ENCODE data around the gene CLNS1A. TPM values are rescaled to one million over a fixed set of nuclear protein-coding genes. Genes with fewer than 3 reads are reported as not detected.

The CLNS1A gene
- total and polyA plus RNA-seq, 9 of the 15 experiments (the other 6 are each of a cell fraction or from before 2014, with no cell fraction given): 146 to 472 (median 345) TPM

DNA sequence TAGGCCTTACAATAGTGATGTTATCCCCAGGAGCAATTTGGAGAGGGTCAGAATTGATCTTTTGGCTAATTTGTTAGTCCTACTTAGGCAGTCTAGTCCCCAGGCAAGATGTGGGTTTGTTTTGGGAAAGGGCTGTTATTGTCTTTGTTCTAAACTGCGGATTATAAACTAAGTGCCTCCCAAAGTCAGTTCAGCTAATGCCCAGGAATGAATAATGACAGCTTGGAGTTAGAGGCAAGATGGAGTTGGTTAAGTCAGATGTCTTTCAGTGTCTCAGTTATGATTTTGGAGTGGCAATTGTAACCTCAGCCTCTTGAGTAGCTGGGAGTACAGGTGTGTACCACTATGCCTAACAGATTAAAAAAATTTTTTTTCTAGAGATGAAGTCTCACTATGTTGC lies 7.3 kb upstream of the CLNS1A start (continued):
- TF ChIP-seq ZNF197 (CRISPR knock-in tag; IDR thresholded peaks at IDR 0.05; ENCODE audit: low read depth) (0 out of 2 replicates have a peak, but pooled peaks have one; percentile 70), PHB2 (IDR thresholded peaks at IDR 0.05; ENCODE audit: low read depth) (no peak), DMBX1 (CRISPR knock-in tag; IDR thresholded peaks at IDR 0.05; ENCODE audit: borderline replicate concordance) (peak; percentile 98), ZC3H8 (IDR thresholded peaks at IDR 0.05) (no peak), IRF2 (CRISPR knock-in tag; IDR thresholded peaks at IDR 0.05) (no peak), SOX6 (IDR thresholded peaks at IDR 0.05) (no peak), ZNF79 (CRISPR knock-in tag; IDR thresholded peaks at IDR 0.05; ENCODE audit: low read depth) (peak; percentile 82), KLF6 (CRISPR knock-in tag; IDR thresholded peaks at IDR 0.05; ENCODE audit: borderline replicate concordance) (peak; percentile 87), ZNF766 (CRISPR knock-in tag; conservative IDR thresholded peaks at IDR 0.05) (peak; percentile 52; the same call in 1 of the 2 replicates), ZNF507 (tag; conservative IDR thresholded peaks at IDR 0.05) (no peak), SRSF9 (IDR thresholded peaks at IDR 0.05; ENCODE audit: borderline replicate concordance, low read depth, low read length) (no peak), ZNF175 (CRISPR knock-in tag; IDR thresholded peaks at IDR 0.05; ENCODE audit: low read depth) (peak; percentile 95), ZNF3 (CRISPR knock-in tag; IDR thresholded peaks at IDR 0.05) (no peak), NFE2L1 (tag; IDR thresholded peaks at IDR 0.05; ENCODE audit: borderline replicate concordance, low read depth) (peak; percentile 38; the same call in 1 of the 2 replicates), PTRF (tag; IDR thresholded peaks at IDR 0.05) (peak; percentile 91), POU5F1 (IDR thresholded peaks at IDR 0.05; ENCODE audit: borderline replicate concordance, low read depth, low read length, partially characterized antibody) (no peak), C11orf30 (IDR thresholded peaks at IDR 0.05; ENCODE audit: low read depth) (peak; percentile 13; the same call in 1 of the 2 replicates), DPF2 (IDR thresholded peaks at IDR 0.05) (peak; percentile 60), ZBTB1 (CRISPR knock-in tag; IDR thresholded peaks at IDR 0.05; ENCODE audit: borderline replicate concordance, low read depth) (no peak), ZNF644 (tag; IDR thresholded peaks at IDR 0.05; ENCODE audit: low read depth) (peak; percentile 89; the same call in 1 of the 2 replicates), CXXC5 (CRISPR knock-in tag; IDR thresholded peaks at IDR 0.05) (peak; percentile 77), NR4A1 (CRISPR knock-in tag; IDR thresholded peaks at IDR 0.05) (no peak), NR4A1 (tag; IDR thresholded peaks at IDR 0.05) (peak; percentile 96), PHTF2 (CRISPR knock-in tag; IDR thresholded peaks at IDR 0.05) (no peak), TEAD1 (CRISPR knock-in tag; IDR thresholded peaks at IDR 0.05) (peak in 1 of 2 experiments; percentile 62; a peak in 2 of 4 replicates), HIVEP1 (CRISPR knock-in tag; IDR thresholded peaks at IDR 0.05) (peak; percentile 84), MYC (IDR thresholded peaks at IDR 0.05; ENCODE audit: low read depth, low read length) (no peak), MYC (CRISPR knock-in tag; IDR thresholded peaks at IDR 0.05; ENCODE audit: borderline replicate concordance, low read depth) (peak; percentile 56; the same call in 1 of the 2 replicates), HMG20B (CRISPR knock-in tag; IDR thresholded peaks at IDR 0.05) (no peak)
- TF ChIP-seq, protein P1, sequence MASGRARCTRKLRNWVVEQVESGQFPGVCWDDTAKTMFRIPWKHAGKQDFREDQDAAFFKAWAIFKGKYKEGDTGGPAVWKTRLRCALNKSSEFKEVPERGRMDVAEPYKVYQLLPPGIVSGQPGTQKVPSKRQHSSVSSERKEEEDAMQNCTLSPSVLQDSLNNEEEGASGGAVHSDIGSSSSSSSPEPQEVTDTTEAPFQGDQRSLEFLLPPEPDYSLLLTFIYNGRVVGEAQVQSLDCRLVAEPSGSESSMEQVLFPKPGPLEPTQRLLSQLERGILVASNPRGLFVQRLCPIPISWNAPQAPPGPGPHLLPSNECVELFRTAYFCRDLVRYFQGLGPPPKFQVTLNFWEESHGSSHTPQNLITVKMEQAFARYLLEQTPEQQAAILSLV (tag; IDR thresholded peaks at IDR 0.05): peak; percentile 89
- TF ChIP-seq, protein P2, sequence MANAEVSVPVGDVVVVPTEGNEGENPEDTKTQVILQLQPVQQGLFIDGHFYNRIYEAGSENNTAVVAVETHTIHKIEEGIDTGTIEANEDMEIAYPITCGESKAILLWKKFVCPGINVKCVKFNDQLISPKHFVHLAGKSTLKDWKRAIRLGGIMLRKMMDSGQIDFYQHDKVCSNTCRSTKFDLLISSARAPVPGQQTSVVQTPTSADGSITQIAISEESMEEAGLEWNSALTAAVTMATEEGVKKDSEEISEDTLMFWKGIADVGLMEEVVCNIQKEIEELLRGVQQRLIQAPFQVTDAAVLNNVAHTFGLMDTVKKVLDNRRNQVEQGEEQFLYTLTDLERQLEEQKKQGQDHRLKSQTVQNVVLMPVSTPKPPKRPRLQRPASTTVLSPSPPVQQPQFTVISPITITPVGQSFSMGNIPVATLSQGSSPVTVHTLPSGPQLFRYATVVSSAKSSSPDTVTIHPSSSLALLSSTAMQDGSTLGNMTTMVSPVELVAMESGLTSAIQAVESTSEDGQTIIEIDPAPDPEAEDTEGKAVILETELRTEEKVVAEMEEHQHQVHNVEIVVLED (CRISPR knock-in tag; IDR thresholded peaks at IDR 0.05): peak; percentile 35; the same call in 1 of the 2 replicates

Data from K562 (cell line).